Subcutaneous abdominal adipose tissue (tissue), 5 donors: ENCODE results near the gene CLEC2L.
"Not testable (repeated sequence)": the region's sequence is repeated elsewhere in the genome, so short reads cannot be mapped to it uniquely, and the experiment has no call there.

Experiments used
- H3K27ac ChIP-seq: one replicate; pipeline ENCODE4 v1.7.0; 2013; ENCODE audit warnings: low read depth, mild to moderate bottlenecking, inconsistent platforms, low read length, moderate library complexity
- H3K27me3 ChIP-seq, 5 donors: one replicate each; pipeline ENCODE4 v1.7.0; 2013; ENCODE audit warnings: low read length in 5 of 5, inconsistent platforms in 1 of 5; ENCODE audit not compliant: control insufficient read depth in 5 of 5, insufficient read depth in 4 of 5
- H3K36me3 ChIP-seq, 5 donors: one replicate each; pipeline ENCODE4 v1.7.0; 2013; ENCODE audit warnings: low read length in 5 of 5; ENCODE audit not compliant: control insufficient read depth in 5 of 5, insufficient read depth in 5 of 5
- H3K4me1 ChIP-seq, 5 donors: one replicate each; pipeline ENCODE4 v1.7.0; 2013; ENCODE audit warnings: low read length in 5 of 5, mild to moderate bottlenecking in 3 of 5, moderate library complexity in 1 of 5; ENCODE audit not compliant: control insufficient read depth in 5 of 5, insufficient read depth in 5 of 5
- H3K4me3 ChIP-seq, 5 donors: one replicate each; pipeline ENCODE4 v1.7.0; 2013; ENCODE audit warnings: low read length in 5 of 5, low read depth in 1 of 5
- H3K9ac ChIP-seq, 5 donors: one replicate each; pipeline ENCODE4 v1.7.0; 2013; ENCODE audit warnings: low read length in 5 of 5, mild to moderate bottlenecking in 4 of 5, moderate library complexity in 3 of 5
- H3K9me3 ChIP-seq, 5 donors: one replicate each; pipeline ENCODE4 v1.7.0; 2013; ENCODE audit warnings: low read length in 5 of 5; ENCODE audit not compliant: control insufficient read depth in 5 of 5
- donor health status: healthy.
- donor health status: healthy.
- donor health status: healthy.
- donor health status: healthy.
- donor health status: healthy.

CLEC2L gene

GRCh38 chr7:139548302-139549028 lies 25.0 kb downstream of the CLEC2L start:
- no peaks in the 10 kb centered on the region for H3K4me1 ChIP-seq
- H3K4me3 ChIP-seq, result no peak overlapping the region
- no peak overlapping the region for H3K9ac ChIP-seq
- no peaks in the 10 kb centered on the region for H3K9me3 ChIP-seq
- H3K27ac ChIP-seq, result no peak overlapping the region
- H3K27me3 ChIP-seq, result peaks cover 0 to 3% (median 0%) of the 10 kb centered on the region in 5 donors
- H3K36me3 ChIP-seq, result no peaks in the 10 kb centered on the region

- not testable (repeated sequence) for H3K27me3 ChIP-seq, H3K4me1 ChIP-seq, H3K9ac ChIP-seq, H3K36me3 ChIP-seq, H3K9me3 ChIP-seq, H3K4me3 ChIP-seq, H3K27ac ChIP-seq
Measured at GRCh38 chr7:139553991-139554700, 30.7 kb downstream of the CLEC2L start.

DNA sequence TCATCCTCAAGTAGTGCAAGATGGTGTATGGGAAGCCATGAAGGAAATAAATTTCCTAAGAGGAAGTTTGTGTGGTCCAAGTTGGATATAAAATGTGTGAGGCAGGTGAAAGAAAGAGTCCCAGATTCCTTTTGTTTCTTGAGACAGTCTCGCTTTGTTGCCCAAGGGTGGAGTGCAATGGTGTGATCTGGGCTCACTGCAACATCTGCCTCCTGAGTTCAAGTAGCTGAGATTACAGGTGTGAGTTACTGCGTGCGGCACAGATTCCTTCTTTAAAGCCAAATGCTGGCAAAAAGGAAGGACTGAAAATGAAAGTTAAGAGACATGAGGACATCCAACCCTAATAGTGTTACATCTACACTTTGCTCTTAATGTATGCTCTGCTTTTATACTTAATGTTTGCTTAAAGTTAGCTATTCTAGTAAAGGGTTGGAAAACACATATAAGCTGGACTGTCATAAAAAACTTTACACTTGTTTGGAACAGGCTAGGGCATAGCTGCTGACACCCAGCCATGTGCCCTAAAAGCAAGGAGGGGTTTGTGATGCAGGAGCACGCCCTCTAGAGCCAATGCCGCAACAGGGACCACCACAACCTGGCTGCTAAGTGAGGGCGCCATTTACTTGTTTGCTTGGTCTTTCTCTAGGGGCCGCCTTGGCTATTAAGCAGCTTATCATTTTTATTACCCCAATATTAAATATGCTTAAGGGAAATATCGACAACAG lies 34.5 kb downstream of the CLEC2L start:
- H3K36me3 ChIP-seq, result no peaks in the 10 kb centered on the region
- H3K27me3 ChIP-seq, result no peaks in the 10 kb centered on the region
- no peak overlapping the region for H3K27ac ChIP-seq
- H3K9ac ChIP-seq, result no peak overlapping the region
- H3K9me3 ChIP-seq, result peaks cover 0 to 4% (median 0%) of the 10 kb centered on the region in 5 donors
- peaks cover 0 to 5% (median under 1%) of the 10 kb centered on the region in 5 donors for H3K4me1 ChIP-seq
- H3K4me3 ChIP-seq, result no peak overlapping the region

DNA sequence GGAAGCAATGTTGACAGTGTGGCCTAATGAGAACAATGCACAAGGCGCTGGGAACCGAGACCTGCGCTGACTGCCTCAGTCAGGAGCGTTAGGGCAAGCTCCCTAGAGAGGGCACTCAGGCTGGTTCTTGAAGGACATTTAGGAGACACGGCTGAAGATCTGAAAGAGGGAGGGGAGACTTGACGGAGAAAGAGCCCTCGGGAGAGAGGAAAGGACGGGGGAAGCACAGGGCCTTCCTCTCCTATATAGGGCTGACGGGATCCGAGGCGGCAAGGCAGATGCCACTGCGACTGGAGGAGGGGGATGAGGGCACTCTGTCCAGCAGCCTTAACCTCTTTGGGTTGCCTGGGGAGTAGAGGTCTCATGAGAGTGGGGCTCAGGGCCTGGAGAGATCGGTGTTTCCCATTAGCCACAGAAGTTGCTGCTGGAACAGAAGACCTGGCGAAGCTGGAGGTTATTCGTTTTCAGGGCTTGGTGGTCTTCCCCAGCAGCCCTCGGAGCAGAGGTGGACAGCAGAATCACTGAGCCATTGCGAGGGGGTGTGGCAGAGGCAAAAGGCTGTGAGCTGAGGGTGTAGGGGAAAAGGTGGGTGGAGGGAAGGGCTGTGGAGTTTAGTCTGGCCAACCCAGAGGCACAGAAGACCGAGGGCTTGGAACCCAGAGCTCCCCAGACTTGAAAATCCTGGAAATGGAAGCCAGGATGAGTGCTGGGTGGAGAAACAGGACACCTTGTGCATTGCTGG lies 36.0 kb downstream of the CLEC2L start:
- Histone ChIP-seq H3K4me3 (no peak overlapping the region), H3K9ac (no peak overlapping the region), H3K4me1 (peaks cover 0 to 12% (median 4%) of the 10 kb centered on the region in 5 donors), H3K36me3 (no peaks in the 10 kb centered on the region), H3K27ac (no peak overlapping the region), H3K27me3 (no peaks in the 10 kb centered on the region), H3K9me3 (peaks cover 0 to 4% (median 0%) of the 10 kb centered on the region in 5 donors)

- peaks cover 0 to 12% (median 9%) of the 10 kb centered on the region in 5 donors for H3K4me1 ChIP-seq
- no peaks in the 10 kb centered on the region for H3K36me3 ChIP-seq
- H3K4me3 ChIP-seq, result no peak overlapping the region
- no peaks in the 10 kb centered on the region for H3K27me3 ChIP-seq
- no peak overlapping the region for H3K27ac ChIP-seq
- no peak overlapping the region for H3K9ac ChIP-seq
- peaks cover 0 to 4% (median 0%) of the 10 kb centered on the region in 5 donors for H3K9me3 ChIP-seq
Measured at GRCh38 chr7:139560199-139560598, 36.7 kb downstream of the CLEC2L start.

DNA sequence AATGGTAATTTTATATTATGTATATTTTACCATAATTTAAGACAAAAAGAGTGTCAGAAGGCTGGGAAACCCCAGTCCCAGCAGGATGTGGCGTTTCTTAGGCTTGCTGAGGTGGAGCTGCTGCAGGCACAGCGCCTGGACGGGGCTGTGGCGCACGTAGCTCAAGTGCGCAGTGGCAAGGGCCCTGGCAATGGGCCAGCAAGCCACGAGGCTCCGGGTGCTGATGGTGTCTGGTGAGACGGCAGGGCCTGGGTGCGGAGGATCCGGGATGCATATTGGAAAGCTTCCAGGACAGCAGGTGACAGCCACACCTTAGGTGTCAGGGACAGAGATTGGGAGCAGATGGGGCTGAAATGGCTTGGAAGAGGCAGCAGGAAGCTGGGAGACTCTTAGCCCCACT lies 37.2 kb downstream of the CLEC2L start:
- no peaks in the 10 kb centered on the region for H3K36me3 ChIP-seq
- H3K9me3 ChIP-seq, result peaks cover 0 to 4% (median 0%) of the 10 kb centered on the region in 5 donors
- H3K27ac ChIP-seq, result no peak overlapping the region
- H3K9ac ChIP-seq, result no peak overlapping the region
- H3K4me1 ChIP-seq, result peaks cover 0 to 12% (median 10%) of the 10 kb centered on the region in 5 donors
- no peaks in the 10 kb centered on the region for H3K27me3 ChIP-seq
- no peak overlapping the region for H3K4me3 ChIP-seq

DNA sequence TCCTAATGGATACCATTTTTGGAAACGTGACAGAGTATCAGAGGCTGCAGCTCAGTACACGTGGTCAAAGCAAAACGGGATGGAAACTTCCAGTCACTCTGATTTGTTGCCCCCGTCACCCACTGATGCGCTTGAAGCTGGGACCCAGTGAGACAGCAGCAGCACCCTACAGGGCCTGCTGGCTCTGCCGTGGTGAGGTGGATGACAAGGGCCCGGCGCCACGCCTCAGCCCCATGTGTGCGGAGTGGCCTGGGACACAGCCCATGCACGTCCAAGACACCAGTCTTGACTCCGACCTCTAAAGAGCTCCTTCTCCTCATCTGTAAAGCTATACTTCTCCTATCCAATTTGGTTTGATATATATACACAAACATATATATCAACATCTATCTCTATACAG lies 39.0 kb downstream of the CLEC2L start:
- Histone ChIP-seq H3K9ac (no peak overlapping the region), H3K27ac (no peak overlapping the region), H3K4me3 (no peak overlapping the region), H3K36me3 (peaks cover 0 to 1% (median 0%) of the 10 kb centered on the region in 5 donors), H3K9me3 (peaks cover 0 to 4% (median 0%) of the 10 kb centered on the region in 5 donors), H3K27me3 (no peaks in the 10 kb centered on the region), H3K4me1 (peaks cover 0 to 23% (median 12%) of the 10 kb centered on the region in 5 donors)

- H3K27me3 ChIP-seq, result no peaks in the 10 kb centered on the region
- no peak overlapping the region for H3K27ac ChIP-seq
- H3K9me3 ChIP-seq, result peaks cover 0 to 4% (median 0%) of the 10 kb centered on the region in 5 donors
- H3K36me3 ChIP-seq, result peaks cover 0 to 6% (median 0%) of the 10 kb centered on the region in 5 donors
- no peak overlapping the region for H3K4me3 ChIP-seq
- H3K9ac ChIP-seq, result no peak overlapping the region
- H3K4me1 ChIP-seq, result peaks cover 0 to 27% (median 12%) of the 10 kb centered on the region in 5 donors
Measured at GRCh38 chr7:139562961-139563565, 39.6 kb downstream of the CLEC2L start.

GRCh38 chr7:139563856-139564255 lies 40.4 kb downstream of the CLEC2L start:
- Histone ChIP-seq H3K9ac (no peak overlapping the region), H3K36me3 (peaks cover 0 to 11% (median 5%) of the 10 kb centered on the region in 5 donors), H3K27me3 (no peaks in the 10 kb centered on the region), H3K27ac (no peak overlapping the region), H3K4me1 (peaks cover 0 to 27% (median 12%) of the 10 kb centered on the region in 5 donors), H3K4me3 (no peak overlapping the region), H3K9me3 (peaks cover 0 to 4% (median 0%) of the 10 kb centered on the region in 5 donors)
